Kasumi-1 (cell line): ENCODE data around the gene DDAH1.

ENCODE experiments used
- DNase-seq, 2 experiments: peaks; one replicate each; lab custom pipeline; 2025; lab: John Stamatoyannopoulos, UW

DDAH1 gene

GRCh38 chr1:85303440-85304162, 161.4 kb downstream of the DDAH1 start:
- DNase-seq, result no peak

GRCh38 chr1:85300140-85300539, 164.8 kb downstream of the DDAH1 start:
- DNase-seq, result no peak

- no peak for DNase-seq
These were observed 166.9 kb downstream of the DDAH1 start for GRCh38 chr1:85297855-85298629.

GRCh38 chr1:85297538-85297854, 167.5 kb downstream of the DDAH1 start:
- DNase-seq, result no peak

GRCh38 chr1:85296980-85297379, 168.0 kb downstream of the DDAH1 start:
- no peak for DNase-seq

GRCh38 chr1:85295654-85296053, 169.3 kb downstream of the DDAH1 start:
- no peak for DNase-seq

GRCh38 chr1:85295006-85295431, 169.9 kb downstream of the DDAH1 start:
- DNase-seq, result no peak

GRCh38 chr1:85290826-85291225, 174.1 kb downstream of the DDAH1 start:
- DNase-seq, result no peak

GRCh38 chr1:85289848-85290335, 175.1 kb downstream of the DDAH1 start:
- no peak for DNase-seq

GRCh38 chr1:85289207-85289847, 175.6 kb downstream of the DDAH1 start:
- DNase-seq, result peak; percentile 34 to 37

- DNase-seq, result no peak
These were observed 180.8 kb downstream of the DDAH1 start for GRCh38 chr1:85284202-85284601.

GRCh38 chr1:85283475-85284199, 181.3 kb downstream of the DDAH1 start:
- no peak for DNase-seq

- DNase-seq, result peak in 1 of 2 experiments; percentile 25
These were observed 182.5 kb downstream of the DDAH1 start for GRCh38 chr1:85282424-85282823.

GRCh38 chr1:85280636-85281035, 184.3 kb downstream of the DDAH1 start:
- no peak for DNase-seq

- DNase-seq, result no peak
These were observed 185.4 kb downstream of the DDAH1 start for GRCh38 chr1:85279458-85280080.

- DNase-seq, result peak in 1 of 2 experiments; percentile 18
These were observed 186.1 kb downstream of the DDAH1 start for GRCh38 chr1:85278853-85279314.

GRCh38 chr1:85277802-85278201, 187.2 kb downstream of the DDAH1 start:
- DNase-seq, result no peak

- DNase-seq, result no peak
These were observed 187.8 kb downstream of the DDAH1 start for GRCh38 chr1:85276978-85277639.

GRCh38 chr1:85276215-85276977, 188.6 kb downstream of the DDAH1 start, which contains the start of gene BCL10:
Gene BCL10, minus strand, starts transcription at chr1:85276632. Its CDS starts 280 bp downstream, at chr1:85276352.
- peak; percentile 97 for DNase-seq

- no peak for DNase-seq
These were observed 189.2 kb downstream of the DDAH1 start for GRCh38 chr1:85275701-85276214.
